ENCODE results near the gene RSBN1.

- TF ChIP-seq, protein P1, sequence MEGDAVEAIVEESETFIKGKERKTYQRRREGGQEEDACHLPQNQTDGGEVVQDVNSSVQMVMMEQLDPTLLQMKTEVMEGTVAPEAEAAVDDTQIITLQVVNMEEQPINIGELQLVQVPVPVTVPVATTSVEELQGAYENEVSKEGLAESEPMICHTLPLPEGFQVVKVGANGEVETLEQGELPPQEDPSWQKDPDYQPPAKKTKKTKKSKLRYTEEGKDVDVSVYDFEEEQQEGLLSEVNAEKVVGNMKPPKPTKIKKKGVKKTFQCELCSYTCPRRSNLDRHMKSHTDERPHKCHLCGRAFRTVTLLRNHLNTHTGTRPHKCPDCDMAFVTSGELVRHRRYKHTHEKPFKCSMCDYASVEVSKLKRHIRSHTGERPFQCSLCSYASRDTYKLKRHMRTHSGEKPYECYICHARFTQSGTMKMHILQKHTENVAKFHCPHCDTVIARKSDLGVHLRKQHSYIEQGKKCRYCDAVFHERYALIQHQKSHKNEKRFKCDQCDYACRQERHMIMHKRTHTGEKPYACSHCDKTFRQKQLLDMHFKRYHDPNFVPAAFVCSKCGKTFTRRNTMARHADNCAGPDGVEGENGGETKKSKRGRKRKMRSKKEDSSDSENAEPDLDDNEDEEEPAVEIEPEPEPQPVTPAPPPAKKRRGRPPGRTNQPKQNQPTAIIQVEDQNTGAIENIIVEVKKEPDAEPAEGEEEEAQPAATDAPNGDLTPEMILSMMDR (IDR thresholded peaks at IDR 0.05; ENCODE audit: low read length), result no peak
- no peak for TF ChIP-seq EZH2 (IDR thresholded peaks at IDR 0.05; ENCODE audit: borderline replicate concordance, low read length)
These were observed 48.6 kb upstream of the RSBN1 start for GRCh38 chr1:113860891-113861290.
